PC-9 (cell line): ENCODE measurements around the gene CSNK1G3. TPM values are rescaled to one million over a fixed set of nuclear protein-coding genes. Genes with fewer than 3 reads are reported as not detected.

Experiments
- BruUV-seq: library from RNA; stranded (reverse); fragments of 400-500 nt; replicated peaks from 2 replicates; lab custom pipeline; 2021; lab: Mats Ljungman, UMichigan
- CTCF ChIA-PET: fragments of 300-600 bp; sonication (Branson Sonifier 250); formaldehyde crosslinking; loops from one replicate; lab custom pipeline; 2022; ENCODE audit warnings: antibody characterized with exemption; lab: Charles Lee
- POLR2A ChIA-PET: fragments of 300-600 bp; sonication (Branson Sonifier 250); formaldehyde crosslinking; loops from one replicate; lab custom pipeline; 2022; ENCODE audit warnings: antibody characterized with exemption; ENCODE audit not compliant: unreplicated experiment; lab: Charles Lee
- DNase-seq, 2 experiments: peaks; one replicate each; pipeline versions ENCODE4 v3.0.0 to v3.0.0-alpha.2; 2015 to 2022; ENCODE audit warnings: mixed read lengths in 1 of 2
- H2AFZ ChIP-seq: fragments of 200-600 bp; sonication (generic); 2 replicates; pipeline ENCODE4 v1.8.1; 2017; ENCODE audit warnings: antibody characterized with exemption
- H3F3A ChIP-seq: fragments of 200-600 bp; sonication (generic); 2 replicates; pipeline ENCODE4 v1.8.1; 2017; ENCODE audit warnings: antibody characterized with exemption, mild to moderate bottlenecking, low read depth; ENCODE audit not compliant: insufficient read depth
- H3K27ac ChIP-seq: fragments of 200-600 bp; sonication (generic); 2 replicates; pipeline ENCODE4 v1.6.1; 2016; ENCODE audit warnings: mixed run types
- H3K27me3 ChIP-seq: fragments of 200-600 bp; sonication (generic); 2 replicates; pipeline ENCODE4 v1.6.1; 2016; ENCODE audit warnings: low read depth, mixed run types; ENCODE audit not compliant: insufficient read depth
- H3K36me3 ChIP-seq: fragments of 200-600 bp; sonication (generic); 2 replicates; pipeline ENCODE4 v1.6.1; 2016; ENCODE audit warnings: low read depth, mixed run types
- H3K4me1 ChIP-seq: fragments of 200-600 bp; sonication (generic); replicated peaks from 2 replicates; pipeline ENCODE4 v1.6.1; 2016; ENCODE audit warnings: mixed run types; ENCODE audit not compliant: insufficient read depth
- H3K4me2 ChIP-seq: fragments of 200-600 bp; sonication (generic); 2 replicates; pipeline ENCODE4 v1.6.1; 2017; ENCODE audit warnings: mixed run types
- H3K4me3 ChIP-seq: fragments of 200-600 bp; sonication (generic); 2 replicates; pipeline ENCODE4 v1.6.1; 2016; ENCODE audit warnings: mixed run types
- H3K79me2 ChIP-seq: fragments of 200-600 bp; sonication (generic); 2 replicates; pipeline ENCODE4 v1.6.1; 2017; ENCODE audit warnings: low read depth, mixed run types
- H3K9me2 ChIP-seq: fragments of 200-600 bp; sonication (generic); 2 replicates; pipeline ENCODE4 v1.8.1; 2017; ENCODE audit warnings: mild to moderate bottlenecking; ENCODE audit not compliant: insufficient read depth
- H3K9me3 ChIP-seq: fragments of 200-600 bp; sonication (generic); 2 replicates; pipeline ENCODE4 v1.8.1; 2016; ENCODE audit warnings: low read depth; ENCODE audit not compliant: insufficient read depth
- H4K20me1 ChIP-seq: fragments of 200-600 bp; sonication (generic); 2 replicates; pipeline ENCODE4 v1.8.1; 2017; ENCODE audit not compliant: insufficient read depth
- CTCF ChIP-seq: fragments of 200-600 bp; sonication (generic); conservative IDR thresholded peaks from 2 replicates; pipeline ENCODE4 v1.6.1; 2017; ENCODE audit warnings: mixed run types, antibody characterized with exemption, mild to moderate bottlenecking, moderate library complexity
- EZH2 ChIP-seq: fragments of 200-600 bp; sonication (generic); IDR thresholded peaks from 2 replicates; pipeline ENCODE4 v1.8.0; 2017; ENCODE audit warnings: antibody characterized with exemption, low read depth
- intact Hi-C: fragments of 100-400 bp; cut with micrococcal nuclease; formaldehyde crosslinking; loops from one replicate; pipeline ENCODE4 v1.10.0; 2022; ENCODE audit not compliant: unreplicated experiment
- total RNA-seq: library from RNA; stranded (reverse); gene quantifications from 2 replicates; pipeline ENCODE4 v1.2.3, GENCODE V29; 2021

Gene CSNK1G3
- total RNA-seq, 1 experiment from 2014 or later, result 39.0 TPM

GRCh38 chr5:123528065-123528464 lies 16.1 kb downstream of the CSNK1G3 start:
- ChIA-PET POLR2A (no interaction called here), CTCF (no interaction called here)
- H3F3A ChIP-seq, result no peaks in the 10 kb centered on the region
- H3K4me3 ChIP-seq, result no peak overlapping the region
- H3K9me3 ChIP-seq, result no peaks in the 10 kb centered on the region; the same call in 1 of the 2 replicates
- H3K9me2 ChIP-seq, result no peaks in the 10 kb centered on the region
- H4K20me1 ChIP-seq, result peaks cover 14% of the 10 kb centered on the region
- no TSS peak for BruUV-seq
- H3K27me3 ChIP-seq, result no peaks in the 10 kb centered on the region
- H3K79me2 ChIP-seq, result peaks cover 80% of the 10 kb centered on the region
- H3K36me3 ChIP-seq, result no peaks in the 10 kb centered on the region
- DNase-seq, result no peak
- no peak for TF ChIP-seq EZH2
- H3K27ac ChIP-seq, result no peak overlapping the region
- H3K4me1 ChIP-seq, result no peaks in the 10 kb centered on the region
- no peak overlapping the region for H3K4me2 ChIP-seq
- no peak overlapping the region for H2AFZ ChIP-seq
- intact Hi-C loops, result no loop called here

GRCh38 chr5:123528878-123529277 lies 16.9 kb downstream of the CSNK1G3 start:
- Histone ChIP-seq H3F3A (no peaks in the 10 kb centered on the region), H3K27me3 (no peaks in the 10 kb centered on the region), H3K4me1 (no peaks in the 10 kb centered on the region), H3K79me2 (peaks cover 79% of the 10 kb centered on the region), H3K9me3 (no peaks in the 10 kb centered on the region; the same call in 1 of the 2 replicates), H2AFZ (no peak overlapping the region), H3K27ac (no peak overlapping the region), H3K4me2 (no peak overlapping the region), H4K20me1 (peaks cover 14% of the 10 kb centered on the region), H3K4me3 (no peak overlapping the region), H3K36me3 (no peaks in the 10 kb centered on the region), H3K9me2 (no peaks in the 10 kb centered on the region)
- BruUV-seq, result no TSS peak
- no peak for DNase-seq
- intact Hi-C loops, result no loop called here
- TF ChIP-seq CTCF, result no peak
- TF ChIP-seq EZH2, result no peak
- ChIA-PET POLR2A (no interaction called here), CTCF (no interaction called here)

GRCh38 chr5:123530728-123531127 lies 18.8 kb downstream of the CSNK1G3 start:
- H3K4me1 ChIP-seq, result no peaks in the 10 kb centered on the region
- H3F3A ChIP-seq, result no peaks in the 10 kb centered on the region
- intact Hi-C loops, result no loop called here
- no peaks in the 10 kb centered on the region; the same call in 1 of the 2 replicates for H3K9me3 ChIP-seq
- CTCF ChIA-PET, result no interaction called here
- no peak overlapping the region for H3K4me2 ChIP-seq
- H3K79me2 ChIP-seq, result peaks cover 75% of the 10 kb centered on the region
- no peaks in the 10 kb centered on the region for H3K9me2 ChIP-seq
- no peak overlapping the region for H2AFZ ChIP-seq
- TF ChIP-seq CTCF (no peak), EZH2 (no peak)
- H4K20me1 ChIP-seq, result peaks cover 14% of the 10 kb centered on the region
- H3K4me3 ChIP-seq, result no peak overlapping the region
- POLR2A ChIA-PET, result interaction anchor here (0.6 kb wide), 1 partner anchor 16 kb away, joined by 3 read pairs; no protein-coding TSS in a partner anchor
- no peak for DNase-seq
- H3K36me3 ChIP-seq, result 0 out of 2 replicates have a peak, but pooled peaks cover 2% of the 10 kb centered on the region
- no peaks in the 10 kb centered on the region for H3K27me3 ChIP-seq
- BruUV-seq, result no TSS peak
- no peak overlapping the region for H3K27ac ChIP-seq

- Histone ChIP-seq H3K9me3 (no peaks in the 10 kb centered on the region; the same call in 1 of the 2 replicates), H3K4me2 (no peak overlapping the region), H3K4me1 (no peaks in the 10 kb centered on the region), H3K36me3 (0 out of 2 replicates have a peak, but pooled peaks cover 4% of the 10 kb centered on the region), H3K4me3 (no peak overlapping the region), H3K79me2 (peaks cover 69% of the 10 kb centered on the region), H2AFZ (no peak overlapping the region), H4K20me1 (peaks cover 19% of the 10 kb centered on the region), H3F3A (no peaks in the 10 kb centered on the region), H3K27ac (no peak overlapping the region), H3K9me2 (no peaks in the 10 kb centered on the region), H3K27me3 (no peaks in the 10 kb centered on the region)
- ChIA-PET CTCF (no interaction called here), POLR2A (no interaction called here)
- no peak for TF ChIP-seq CTCF
- no peak for TF ChIP-seq EZH2
- DNase-seq, result no peak
- no TSS peak for BruUV-seq
- intact Hi-C loops, result no loop called here
Observed at GRCh38 chr5:123535648-123536047, 23.7 kb downstream of the CSNK1G3 start.
